IPS DF 19.7 (cell line): ENCODE data around the gene MEAF6.

Source experiments
- DNase-seq: peaks from one replicate; pipeline ENCODE4 v3.0.0-alpha.2; 2013; ENCODE audit warnings: low read depth, low spot score

MEAF6 gene

GRCh38 chr1:37474046-37474696 is 40.4 kb downstream of the MEAF6 start, which contains the start of gene ZC3H12A:
TSS of gene ZC3H12A (plus strand) at chr1:37474580. CDS start at chr1:37475497, 917 bp downstream.
- no peak for DNase-seq

DNA sequence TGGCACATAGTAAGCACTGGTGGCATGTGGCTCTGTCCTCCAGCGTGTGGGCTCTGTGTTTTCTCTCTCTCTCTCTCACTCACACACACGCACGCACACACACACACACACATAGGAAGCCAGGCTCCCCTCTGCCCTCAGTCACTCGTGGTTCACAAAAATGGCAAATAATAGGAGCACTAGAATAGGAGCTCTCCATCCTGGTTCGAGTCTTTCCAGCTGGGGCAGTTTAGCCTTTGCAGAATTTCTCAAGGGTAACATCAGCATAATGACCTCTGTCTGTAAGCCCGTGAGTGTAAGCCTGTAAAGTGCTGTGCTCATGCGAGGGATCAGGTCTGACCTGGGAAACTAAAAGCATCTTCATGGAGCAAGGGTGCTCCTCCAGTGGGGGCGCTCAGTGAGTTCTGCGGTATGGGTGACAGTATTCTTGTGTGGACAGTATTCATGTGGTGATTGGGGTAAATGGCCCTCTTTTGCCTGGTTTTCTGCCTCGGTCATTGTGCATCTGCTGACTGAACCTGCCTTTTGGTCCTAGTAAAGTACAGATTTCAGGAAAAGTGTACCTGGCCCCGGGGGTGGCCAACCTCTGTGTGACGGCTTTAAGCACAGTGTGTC is 41.0 kb downstream of the MEAF6 start:
- no peak for DNase-seq

DNA sequence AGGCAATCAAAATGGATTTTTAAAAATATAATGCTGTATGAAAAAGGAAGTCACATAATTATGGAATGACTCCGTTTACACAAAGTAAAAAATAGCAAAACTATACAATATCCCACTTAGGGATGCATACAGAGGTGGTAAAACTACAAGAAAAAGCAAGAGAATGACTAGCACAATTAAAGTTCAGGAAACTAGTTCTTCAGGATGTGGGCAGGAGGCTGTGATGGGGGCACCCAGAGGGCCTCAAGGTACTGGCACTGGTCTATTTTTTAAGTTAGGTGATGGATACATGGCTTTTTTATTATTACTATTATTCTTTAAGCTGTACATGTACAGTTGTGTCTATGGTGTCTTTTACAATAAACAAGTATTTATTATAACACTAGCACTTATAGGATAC is 41.6 kb downstream of the MEAF6 start:
- no peak for DNase-seq

- no peak for DNase-seq
Measured at GRCh38 chr1:37472281-37472680, 42.3 kb downstream of the MEAF6 start.

- DNase-seq = no peak
Measured at GRCh38 chr1:37471345-37472231, 43.0 kb downstream of the MEAF6 start.

DNA sequence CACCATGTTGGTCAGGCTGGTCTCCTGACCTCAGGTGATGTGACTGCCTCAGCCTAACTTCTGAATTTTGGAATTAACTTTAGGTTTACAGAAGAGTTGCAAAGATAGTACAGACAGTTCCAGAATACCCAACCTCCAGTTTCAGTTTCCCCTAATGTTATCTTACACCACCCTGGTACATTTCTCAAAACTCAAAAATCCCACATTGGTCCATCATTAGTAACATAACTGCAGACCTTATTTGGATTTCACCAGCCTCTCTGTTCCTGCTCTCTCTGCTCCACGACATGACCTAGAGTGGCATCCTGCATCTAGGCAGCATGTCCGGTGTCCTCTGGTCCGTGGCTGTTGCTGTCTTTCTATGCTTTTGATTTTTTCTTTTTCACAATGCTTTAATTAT is 45.2 kb downstream of the MEAF6 start:
- no peak for DNase-seq

DNA sequence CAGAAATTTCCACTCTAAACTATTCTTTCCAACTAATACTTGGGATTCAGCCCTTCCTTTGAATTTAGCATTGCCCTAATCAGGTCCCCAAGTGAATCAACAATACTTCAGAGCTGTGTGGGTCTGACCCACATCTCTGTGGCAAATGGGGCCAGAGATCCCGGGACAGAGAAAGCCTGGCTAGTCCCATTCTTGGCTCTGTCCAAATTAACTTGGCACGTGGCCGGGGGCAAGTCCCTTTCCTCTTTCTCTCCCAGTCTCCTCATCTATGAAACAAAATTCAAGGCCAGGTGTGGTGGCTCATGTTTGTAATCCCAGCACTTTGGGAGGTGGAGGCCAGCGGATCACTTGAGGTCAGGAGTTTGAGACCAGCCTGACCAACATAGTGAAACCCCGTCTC is 46.5 kb downstream of the MEAF6 start:
- no peak for DNase-seq

- DNase-seq = no peak
Measured at GRCh38 chr1:37465593-37466517, 48.7 kb downstream of the MEAF6 start.

- no peak for DNase-seq
Measured at GRCh38 chr1:37464443-37464842, 50.1 kb downstream of the MEAF6 start.

DNA sequence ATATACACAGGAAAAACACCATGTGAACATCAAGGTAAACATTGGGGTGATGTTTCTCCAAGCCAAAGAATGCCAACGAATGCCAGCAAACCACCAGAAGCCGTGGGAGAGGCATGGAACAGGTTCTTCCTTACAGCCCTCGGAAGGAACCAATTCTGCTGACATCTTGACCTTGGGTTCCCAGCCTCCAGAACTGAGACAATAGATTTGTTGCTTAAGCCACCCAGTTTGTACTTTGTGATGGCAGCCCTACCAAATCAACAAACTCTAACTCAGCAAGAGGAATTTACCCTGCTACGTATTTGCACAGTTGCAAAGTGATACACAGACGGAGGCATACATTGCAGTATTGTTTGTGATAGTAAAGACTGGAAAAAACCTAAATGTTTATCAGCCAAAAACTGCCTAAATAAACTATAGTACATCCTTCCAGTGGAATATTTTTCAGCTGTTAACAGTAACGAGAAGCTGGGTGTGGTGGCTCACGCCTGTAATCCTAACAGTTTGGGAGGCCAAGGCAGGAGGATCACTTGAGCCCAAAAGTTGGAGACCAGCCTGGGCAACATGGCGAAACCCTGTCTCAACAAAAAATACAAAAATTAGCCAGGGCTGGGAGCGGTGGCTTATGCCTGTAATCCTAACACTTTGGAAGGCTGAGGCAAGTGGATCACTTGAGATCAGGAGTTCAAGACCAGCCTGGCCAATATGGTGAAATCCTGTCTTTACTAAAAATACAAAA is 52.7 kb downstream of the MEAF6 start:
- no peak for DNase-seq

DNA sequence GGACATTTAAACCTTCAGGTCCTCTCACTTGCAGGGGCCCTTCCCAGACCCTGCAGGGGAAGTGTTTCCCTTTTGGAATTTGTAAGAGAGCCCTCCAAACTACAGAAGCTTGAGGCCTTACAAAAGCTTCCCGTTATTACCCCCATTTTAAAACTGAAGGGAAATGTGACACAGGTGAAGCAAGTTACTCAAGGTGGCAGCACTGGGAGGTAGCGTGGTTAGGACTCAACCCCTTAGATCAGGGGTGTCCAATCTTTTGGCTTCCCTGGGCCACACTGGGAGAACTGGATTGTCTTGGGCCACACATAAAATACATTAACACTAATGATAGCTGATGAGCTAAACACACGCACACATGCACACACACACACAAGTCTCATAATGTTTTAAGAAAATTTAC is 56.0 kb downstream of the MEAF6 start:
- DNase-seq = no peak

DNA sequence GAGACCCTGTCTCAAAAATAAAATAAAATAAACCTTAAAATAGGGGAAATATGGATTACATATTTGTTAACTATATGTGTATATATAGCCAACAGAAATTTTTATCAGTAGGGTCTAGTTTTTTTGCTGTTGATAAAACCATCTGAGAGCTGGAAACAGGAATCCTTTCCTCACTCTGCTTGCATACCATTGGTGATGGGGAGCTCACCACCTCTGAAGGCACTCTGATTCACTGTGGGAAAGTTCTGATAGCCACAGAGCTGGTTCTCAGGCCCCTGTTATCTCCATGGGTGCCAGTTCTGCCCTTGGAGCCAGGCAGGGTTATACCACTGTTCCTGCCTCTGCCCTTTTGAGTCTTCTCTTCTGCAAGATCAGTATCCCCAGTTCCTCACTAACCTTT is 58.0 kb downstream of the MEAF6 start:
- no peak for DNase-seq

- DNase-seq = no peak
Measured at GRCh38 chr1:37455516-37455915, 59.0 kb downstream of the MEAF6 start.

DNA sequence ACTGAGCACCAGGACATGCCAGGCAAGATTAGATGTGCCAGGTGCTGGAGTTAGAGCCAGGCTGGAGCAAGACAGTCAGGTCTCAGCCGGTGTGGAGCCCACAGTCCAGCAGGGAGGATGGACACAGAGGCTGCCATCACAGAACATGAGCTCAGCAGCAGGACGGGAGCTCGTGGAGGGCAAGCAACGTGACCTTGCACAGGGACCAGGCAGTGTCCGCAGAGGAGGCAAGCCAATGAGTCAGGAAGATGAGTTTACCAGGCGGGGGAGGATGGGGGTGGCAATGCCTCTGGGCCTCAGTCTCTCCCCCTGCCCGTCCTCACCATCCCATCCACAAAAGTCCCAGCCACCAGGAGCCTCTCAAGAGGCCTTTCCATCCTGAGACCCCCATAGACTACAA is 60.9 kb downstream of the MEAF6 start:
- DNase-seq = no peak

DNA sequence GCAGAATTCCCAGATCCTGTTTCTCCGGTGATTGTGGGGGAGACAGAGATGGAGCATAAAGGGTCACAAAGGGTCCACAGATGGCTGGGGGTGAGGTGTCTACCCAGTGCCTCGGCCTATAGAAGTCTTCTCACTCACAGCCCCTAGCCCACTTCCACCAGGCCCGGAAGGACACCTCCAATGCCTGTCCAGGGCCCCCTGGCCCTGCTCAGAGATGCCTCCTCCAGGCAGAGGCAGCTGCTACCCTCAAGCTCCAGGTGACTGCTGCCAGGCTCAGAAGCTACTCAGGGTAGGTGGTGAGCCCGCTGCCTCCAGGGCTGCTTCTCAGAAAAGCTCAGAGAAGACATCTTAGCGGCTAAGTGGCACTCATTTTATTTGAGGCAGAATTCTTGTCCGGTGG is 62.1 kb downstream of the MEAF6 start:
- no peak for DNase-seq

- DNase-seq = no peak
Measured at GRCh38 chr1:37449936-37450335, 64.6 kb downstream of the MEAF6 start.

GRCh38 chr1:37448691-37449417 is 65.7 kb downstream of the MEAF6 start:
- DNase-seq = no peak

DNA sequence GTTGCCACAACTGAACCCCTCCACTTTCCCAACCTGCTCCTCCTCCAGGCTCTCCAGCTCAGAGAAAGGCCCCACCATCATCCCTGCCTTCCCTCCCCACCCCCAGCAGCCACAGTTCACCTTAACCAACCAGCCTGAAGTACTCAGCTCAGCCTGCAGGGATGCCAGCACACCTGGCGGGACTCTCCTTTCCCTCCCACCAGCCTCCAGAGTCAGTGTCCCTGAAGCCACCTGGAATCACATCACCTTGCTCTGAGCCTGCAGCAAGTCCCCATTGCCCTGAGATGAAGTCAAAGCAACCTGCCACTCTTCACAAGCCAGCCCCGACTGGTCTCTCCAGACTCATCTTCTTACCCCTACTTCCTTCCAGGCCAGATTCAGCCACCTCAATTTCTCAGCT is 66.4 kb downstream of the MEAF6 start:
- DNase-seq = no peak

DNA sequence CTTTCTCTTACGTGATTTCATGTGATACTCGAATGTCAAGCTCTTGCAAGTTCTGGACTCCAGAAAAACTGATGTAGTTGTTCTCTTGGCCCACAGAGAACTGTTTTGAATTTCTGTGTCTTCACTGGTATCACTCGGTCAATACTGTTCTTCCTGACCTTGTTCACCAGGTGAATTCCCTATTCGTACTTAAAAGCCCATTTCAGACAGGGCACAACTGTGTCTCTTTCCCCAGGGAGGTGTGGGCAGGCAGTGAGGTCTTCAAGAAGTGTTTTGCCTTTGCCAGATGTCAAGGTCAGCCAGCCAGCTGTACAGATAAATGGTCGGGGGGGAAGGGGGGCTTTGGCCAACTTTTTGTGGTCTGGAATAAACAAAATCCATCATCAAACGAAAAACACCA is 67.7 kb downstream of the MEAF6 start:
- DNase-seq = no peak

DNA sequence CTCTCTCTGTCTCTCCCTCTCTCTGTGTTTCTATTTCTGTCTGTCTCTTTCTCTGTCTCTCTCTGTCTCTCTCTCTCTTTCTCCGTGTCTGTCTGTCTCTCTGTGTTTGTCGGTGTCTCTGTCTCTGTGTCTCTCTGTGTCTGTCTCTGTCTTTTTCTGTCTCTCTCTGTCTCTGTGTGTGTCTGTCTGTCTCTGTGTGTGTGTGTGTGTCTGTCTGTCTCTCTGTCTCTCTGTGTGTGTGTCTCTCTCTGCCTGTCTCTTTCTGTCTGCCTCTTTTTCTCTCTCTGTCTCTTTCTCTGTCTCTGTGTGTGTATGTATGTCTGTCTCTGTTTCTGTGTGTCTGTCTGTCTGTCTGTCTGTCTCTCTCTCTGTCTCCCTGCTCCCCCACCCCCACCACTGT is 71.9 kb downstream of the MEAF6 start:
- no peak for DNase-seq
